GM18502 (cell line): ENCODE results near the gene EVI2B.
"Not testable (repeated sequence)": the region's sequence is repeated elsewhere in the genome, so short reads cannot be mapped to it uniquely, and the experiment has no call there.

ENCODE experiments used
- ATAC-seq: cut with Tn5 transposase; IDR thresholded peaks from one replicate; pipeline ENCODE4 v1.9.1; 2021; ENCODE audit warnings: mild to moderate bottlenecking; ENCODE audit not compliant: unreplicated experiment, poor library complexity

Gene EVI2B

DNA sequence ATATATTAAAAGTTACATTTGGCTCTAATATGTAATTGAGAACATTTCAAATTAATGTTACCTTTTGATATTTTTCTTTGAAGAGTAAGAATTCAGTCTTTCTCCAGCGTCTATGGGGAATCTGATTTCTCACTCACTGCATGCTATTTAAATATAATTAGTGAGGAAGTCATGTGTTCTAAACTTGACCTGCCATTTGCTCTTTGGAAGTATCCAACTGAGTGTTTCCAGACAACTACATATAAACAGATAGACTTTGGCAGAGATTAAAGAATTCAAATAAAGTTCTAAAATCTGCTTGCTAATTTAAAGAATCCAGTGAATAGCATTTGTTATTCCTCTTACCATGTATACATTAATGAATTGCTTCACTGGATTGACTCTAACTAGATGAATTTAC, 40.3 kb downstream of the EVI2B start:
- no peak for ATAC-seq

DNA sequence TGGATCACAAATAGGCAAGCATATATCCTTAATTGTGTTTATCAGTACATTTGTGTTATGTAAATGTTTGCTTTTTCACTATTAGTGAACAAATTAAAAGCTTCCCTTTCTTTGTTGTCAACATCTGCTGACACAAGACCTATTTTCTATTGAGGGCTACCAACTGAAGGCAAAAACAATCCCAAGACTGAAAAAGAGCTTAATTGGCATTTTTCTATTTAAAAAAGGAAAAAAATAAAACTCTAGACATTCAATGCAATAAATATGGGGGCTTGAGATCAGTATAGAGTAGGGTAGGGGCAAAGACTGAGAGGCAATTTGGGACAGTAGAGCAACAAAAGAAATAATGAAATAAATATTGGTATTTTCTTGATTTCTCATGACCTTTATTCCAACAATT, 41.1 kb downstream of the EVI2B start:
- no peak for ATAC-seq

- no peak for ATAC-seq
These were observed 41.6 kb downstream of the EVI2B start for GRCh38 chr17:31272236-31272635.

DNA sequence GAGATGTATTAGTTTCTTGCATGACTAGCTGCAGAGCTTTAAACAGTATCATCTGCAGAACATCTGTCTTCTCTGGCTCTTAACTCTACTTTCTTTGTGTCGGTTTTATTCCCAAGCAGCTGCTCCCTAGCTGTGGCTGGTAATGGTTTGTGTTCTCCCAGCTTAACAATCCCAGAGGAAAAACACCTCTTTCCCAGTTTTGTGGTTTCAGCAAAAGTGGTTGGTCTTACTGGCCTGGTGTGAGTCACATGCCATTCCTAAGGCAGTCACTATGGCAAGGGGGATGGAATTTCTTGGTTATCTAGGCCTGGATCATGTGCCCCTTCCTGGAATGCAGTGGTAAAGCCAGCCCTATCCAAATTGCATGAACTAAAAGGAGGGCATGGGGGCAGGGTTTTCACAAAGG, 44.3 kb downstream of the EVI2B start:
- no peak for ATAC-seq

DNA sequence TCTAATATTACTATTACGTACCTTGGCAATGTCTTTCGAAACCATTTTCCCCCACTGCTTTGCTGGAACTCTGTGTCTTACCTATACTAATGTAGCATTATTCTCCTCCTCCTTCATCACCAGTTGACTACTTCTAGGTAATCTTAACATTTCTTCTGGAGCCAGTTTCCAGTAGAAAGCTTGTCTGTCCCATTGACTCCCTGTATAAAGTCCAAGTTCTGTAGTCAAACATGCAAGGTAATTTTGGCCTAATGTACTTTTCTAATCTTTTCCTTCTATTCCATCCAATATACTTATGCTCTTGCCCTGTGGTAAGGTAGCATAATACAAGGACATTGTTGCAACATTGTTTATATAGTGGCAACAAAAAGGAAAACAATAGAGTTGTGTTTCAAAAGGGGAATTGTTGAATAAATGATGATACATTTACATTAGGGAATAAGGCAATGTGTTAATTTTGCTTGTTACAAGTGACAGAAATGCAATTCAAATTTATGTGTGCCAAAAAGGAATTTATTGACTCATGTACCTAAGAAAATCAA, 44.7 kb downstream of the EVI2B start:
- ATAC-seq = no peak

GRCh38 chr17:31266042-31266441, 47.8 kb downstream of the EVI2B start:
- no peak for ATAC-seq

GRCh38 chr17:31262923-31263322, 50.9 kb downstream of the EVI2B start:
- not testable (repeated sequence) for ATAC-seq

DNA sequence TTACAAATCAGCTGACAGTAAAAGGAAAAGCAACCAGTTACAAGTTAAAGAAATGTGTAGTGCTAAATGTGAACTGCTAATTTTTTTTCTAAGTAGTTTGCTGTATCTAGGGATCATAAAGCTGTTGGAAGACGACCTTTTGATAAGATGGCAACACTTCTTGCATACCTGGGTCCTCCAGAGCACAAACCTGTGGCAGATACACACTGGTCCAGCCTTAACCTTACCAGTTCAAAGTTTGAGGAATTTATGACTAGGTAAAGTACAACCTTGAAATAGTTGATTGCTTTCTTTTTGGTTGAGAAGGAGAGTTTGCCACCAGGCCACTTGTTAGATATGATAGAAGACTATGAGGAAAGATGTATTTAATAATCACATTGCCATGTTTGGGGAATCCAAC, 52.3 kb downstream of the EVI2B start:
- ATAC-seq = no peak

DNA sequence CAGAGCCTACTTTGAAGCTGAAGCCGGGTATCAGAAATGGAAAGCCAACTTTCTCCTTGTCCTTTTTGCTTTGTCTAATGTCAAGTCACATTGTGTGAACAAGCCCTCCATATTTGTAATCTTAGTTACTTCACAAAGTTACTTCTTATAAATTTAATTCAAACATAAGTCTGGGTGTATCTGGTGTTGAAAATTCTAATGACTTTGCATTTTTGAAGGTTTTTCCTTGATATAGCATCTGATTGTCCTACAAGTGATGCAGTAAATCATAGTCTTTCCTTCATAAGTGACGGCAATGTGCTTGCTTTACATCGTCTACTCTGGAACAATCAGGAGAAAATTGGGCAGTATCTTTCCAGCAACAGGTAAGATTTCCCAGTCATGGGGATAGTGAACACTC, 53.7 kb downstream of the EVI2B start:
- no peak for ATAC-seq

- no peak for ATAC-seq
These were observed 56.9 kb downstream of the EVI2B start for GRCh38 chr17:31256936-31257335.

DNA sequence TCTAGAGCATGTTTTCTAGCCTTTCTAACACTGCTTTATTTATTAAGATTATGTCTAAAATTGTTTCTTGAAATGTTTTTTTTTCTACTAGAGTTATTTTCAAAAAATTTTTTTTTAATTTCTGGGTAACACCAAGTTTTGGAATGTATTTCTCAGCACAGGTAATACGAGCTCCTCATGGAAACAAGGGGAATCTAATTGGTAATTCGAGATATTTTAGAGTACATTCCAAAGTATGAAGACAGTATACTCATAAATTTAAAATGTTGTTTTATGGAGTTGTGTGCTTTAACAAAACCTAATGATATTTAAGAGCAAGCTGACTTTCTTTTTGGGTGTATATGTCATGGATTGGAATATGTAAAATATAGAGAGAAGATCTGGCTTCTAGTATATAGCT, 59.2 kb downstream of the EVI2B start:
- no peak for ATAC-seq
